ENCODE results near the gene SAMD5. TPM values are rescaled to one million over a fixed set of nuclear protein-coding genes. Genes with fewer than 3 reads are reported as not detected.
"Not testable (repeated sequence)": the region's sequence is repeated elsewhere in the genome, so short reads cannot be mapped to it uniquely, and the experiment has no call there.

The SAMD5 gene
- total and polyA plus RNA-seq, 9 donors: 1.8 to 5.8 (median 2.2) TPM

GRCh38 chr6:147525519-147526209 lies 17.2 kb downstream of the SAMD5 start:
- no peaks in the 10 kb centered on the region for H3K27me3 ChIP-seq (ENCODE audit: control insufficient read depth, insufficient read depth, low read length)
- H3K27ac ChIP-seq (ENCODE audit: low read length): no peak overlapping the region
- no peaks in the 10 kb centered on the region for H3K4me1 ChIP-seq (ENCODE audit: control insufficient read depth, insufficient read depth, low read length)
- H3K36me3 ChIP-seq (ENCODE audit: control insufficient read depth, insufficient read depth, low read length): no peaks in the 10 kb centered on the region
- H3K9me3 ChIP-seq (replicated peaks; ENCODE audit: control insufficient read depth, low read depth, low read length): no peaks in the 10 kb centered on the region
- no peak for DNase-seq
- no peak overlapping the region for H3K4me3 ChIP-seq (ENCODE audit: low read length)
- WGBS (ENCODE audit: insufficient coverage): 92% methylated on average over 5 of the region's 5 CpGs

- no peak for DNase-seq
- Histone ChIP-seq H3K36me3 (ENCODE audit: control insufficient read depth, insufficient read depth, low read length) (no peaks in the 10 kb centered on the region), H3K4me3 (ENCODE audit: low read length) (no peak overlapping the region), H3K4me1 (ENCODE audit: control insufficient read depth, insufficient read depth, low read length) (no peaks in the 10 kb centered on the region), H3K27ac (ENCODE audit: low read length) (no peak overlapping the region), H3K27me3 (ENCODE audit: control insufficient read depth, insufficient read depth, low read length) (no peaks in the 10 kb centered on the region), H3K9me3 (replicated peaks; ENCODE audit: control insufficient read depth, low read depth, low read length) (no peaks in the 10 kb centered on the region)
- 75% methylated on average over 3 of the region's 4 CpGs for WGBS (ENCODE audit: insufficient coverage)
Measured at GRCh38 chr6:147527197-147527596, 18.7 kb downstream of the SAMD5 start.

GRCh38 chr6:147528511-147529145 lies 20.1 kb downstream of the SAMD5 start:
- no peak overlapping the region for H3K4me3 ChIP-seq (ENCODE audit: low read length)
- no peaks in the 10 kb centered on the region for H3K36me3 ChIP-seq (ENCODE audit: control insufficient read depth, insufficient read depth, low read length)
- DNase-seq: no peak
- H3K4me1 ChIP-seq (ENCODE audit: control insufficient read depth, insufficient read depth, low read length): no peaks in the 10 kb centered on the region
- no peaks in the 10 kb centered on the region for H3K9me3 ChIP-seq (replicated peaks; ENCODE audit: control insufficient read depth, low read depth, low read length)
- H3K27ac ChIP-seq (ENCODE audit: low read length): no peak overlapping the region
- H3K27me3 ChIP-seq (ENCODE audit: control insufficient read depth, insufficient read depth, low read length): no peaks in the 10 kb centered on the region

- Histone ChIP-seq H3K4me1 (ENCODE audit: control insufficient read depth, insufficient read depth, low read length) (no peaks in the 10 kb centered on the region), H3K4me3 (ENCODE audit: low read length) (no peak overlapping the region), H3K27me3 (ENCODE audit: control insufficient read depth, insufficient read depth, low read length) (no peaks in the 10 kb centered on the region), H3K9me3 (replicated peaks; ENCODE audit: control insufficient read depth, low read depth, low read length) (no peaks in the 10 kb centered on the region), H3K36me3 (ENCODE audit: control insufficient read depth, insufficient read depth, low read length) (no peaks in the 10 kb centered on the region), H3K27ac (ENCODE audit: low read length) (no peak overlapping the region)
- 68% methylated on average over 5 of the region's 13 CpGs for WGBS (ENCODE audit: insufficient coverage)
- no peak for DNase-seq
Measured at GRCh38 chr6:147530132-147531060, 21.9 kb downstream of the SAMD5 start.

- H3K27me3 ChIP-seq (ENCODE audit: control insufficient read depth, insufficient read depth, low read length): no peaks in the 10 kb centered on the region
- 100% methylated on average over 1 of the region's 2 CpGs for WGBS (ENCODE audit: insufficient coverage)
Measured at GRCh38 chr6:147531321-147531720, 22.8 kb downstream of the SAMD5 start.

GRCh38 chr6:147534116-147534860 lies 25.8 kb downstream of the SAMD5 start:
- Histone ChIP-seq H3K27ac (ENCODE audit: low read length) (no peak overlapping the region), H3K4me1 (ENCODE audit: control insufficient read depth, insufficient read depth, low read length) (no peaks in the 10 kb centered on the region), H3K9me3 (replicated peaks; ENCODE audit: control insufficient read depth, low read depth, low read length) (no peaks in the 10 kb centered on the region), H3K4me3 (ENCODE audit: low read length) (no peak overlapping the region), H3K36me3 (ENCODE audit: control insufficient read depth, insufficient read depth, low read length) (no peaks in the 10 kb centered on the region), H3K27me3 (ENCODE audit: control insufficient read depth, insufficient read depth, low read length) (no peaks in the 10 kb centered on the region)
- DNase-seq: no peak
- WGBS (ENCODE audit: insufficient coverage): 90% methylated on average over 8 of the region's 13 CpGs

More at GRCh38 chr6:147531321-147531720, 22.8 kb downstream of the SAMD5 start:
- Histone ChIP-seq H3K4me3 (ENCODE audit: low read length) (no peak overlapping the region), H3K9me3 (replicated peaks; ENCODE audit: control insufficient read depth, low read depth, low read length) (no peaks in the 10 kb centered on the region), H3K36me3 (ENCODE audit: control insufficient read depth, insufficient read depth, low read length) (no peaks in the 10 kb centered on the region), H3K4me1 (ENCODE audit: control insufficient read depth, insufficient read depth, low read length) (no peaks in the 10 kb centered on the region), H3K27ac (ENCODE audit: low read length) (no peak overlapping the region)
- no peak for DNase-seq

GRCh38 chr6:147538821-147539220 lies 30.3 kb downstream of the SAMD5 start:
- Histone ChIP-seq H3K9me3 (replicated peaks; ENCODE audit: control insufficient read depth, low read depth, low read length) (peaks cover 6% of the 10 kb centered on the region), H3K36me3 (ENCODE audit: control insufficient read depth, insufficient read depth, low read length) (no peaks in the 10 kb centered on the region), H3K27ac (ENCODE audit: low read length) (no peak overlapping the region), H3K4me1 (ENCODE audit: control insufficient read depth, insufficient read depth, low read length) (no peaks in the 10 kb centered on the region), H3K4me3 (ENCODE audit: low read length) (no peak overlapping the region), H3K27me3 (ENCODE audit: control insufficient read depth, insufficient read depth, low read length) (no peaks in the 10 kb centered on the region)
- no peak for DNase-seq
- WGBS (ENCODE audit: insufficient coverage): 93% methylated on average over 3 of the region's 6 CpGs

- Histone ChIP-seq H3K36me3 (ENCODE audit: control insufficient read depth, insufficient read depth, low read length) (no peaks in the 10 kb centered on the region), H3K4me1 (ENCODE audit: control insufficient read depth, insufficient read depth, low read length) (no peaks in the 10 kb centered on the region), H3K4me3 (ENCODE audit: low read length) (no peak overlapping the region), H3K27ac (ENCODE audit: low read length) (no peak overlapping the region), H3K27me3 (ENCODE audit: control insufficient read depth, insufficient read depth, low read length) (no peaks in the 10 kb centered on the region), H3K9me3 (replicated peaks; ENCODE audit: control insufficient read depth, low read depth, low read length) (peaks cover 6% of the 10 kb centered on the region)
- no peak for DNase-seq
- 76% methylated on average over 4 of the region's 5 CpGs for WGBS (ENCODE audit: insufficient coverage)
Measured at GRCh38 chr6:147540075-147540474, 31.6 kb downstream of the SAMD5 start.

- not testable (repeated sequence) for H3K4me1 ChIP-seq (ENCODE audit: control insufficient read depth, insufficient read depth, low read length); H3K4me3 ChIP-seq (ENCODE audit: low read length); H3K9me3 ChIP-seq (replicated peaks; ENCODE audit: control insufficient read depth, low read depth, low read length); H3K27me3 ChIP-seq (ENCODE audit: control insufficient read depth, insufficient read depth, low read length); H3K27ac ChIP-seq (ENCODE audit: low read length); H3K36me3 ChIP-seq (ENCODE audit: control insufficient read depth, insufficient read depth, low read length); DNase-seq
- WGBS (ENCODE audit: insufficient coverage): 100% methylated on average over 2 of the region's 4 CpGs
Measured at GRCh38 chr6:147542436-147542835, 33.9 kb downstream of the SAMD5 start.

Measured in muscle of leg (tissue), 11 donors.